ENCODE results near the gene NTNG1.

GRCh38 chr1:107149946-107150345 lies 9.1 kb downstream of the NTNG1 start:
- TF ChIP-seq POLR2A (IDR thresholded peaks at IDR 0.05) (no peak), POLR2AphosphoS5 (IDR thresholded peaks at IDR 0.05) (no peak), CTCF (IDR thresholded peaks at IDR 0.05) (no peak), EP300 (IDR thresholded peaks at IDR 0.05) (no peak)
